H1 (cell line): ENCODE measurements around the gene SSX5.

Experiments
- BACH1 ChIP-seq: IDR thresholded peaks from 2 replicates; pipeline ENCODE4 v1.6.1; 2012; ENCODE audit warnings: low read length, improper control_type of control experiment
- CTCF ChIP-seq, 3 experiments: IDR thresholded peaks; 1 replicate in 2 of 3; 2 replicates in 1 of 3; pipeline versions ENCODE4 v1.5.1 to v1.6.1; 2011; ENCODE audit warnings: low read length in 3 of 3, mild to moderate bottlenecking in 3 of 3, inconsistent platforms in 2 of 3, low read depth in 1 of 3, moderate library complexity in 1 of 3; ENCODE audit not compliant: insufficient read depth in 1 of 3; ENCODE audit errors: control extremely low read depth in 1 of 3
- EZH2 ChIP-seq: fragments of 200-600 bp; sonication (generic); IDR thresholded peaks from 2 replicates; pipeline ENCODE4 v1.7.1; 2012; ENCODE audit warnings: low read depth, mild to moderate bottlenecking, moderate library complexity, low read length, inconsistent platforms; ENCODE audit not compliant: severe bottlenecking
- MAFK ChIP-seq: IDR thresholded peaks from 2 replicates; pipeline ENCODE4 v1.6.1; 2012; ENCODE audit warnings: low read depth, mild to moderate bottlenecking, improper control_type of control experiment, low read length
- SIN3A ChIP-seq, 2 experiments: IDR thresholded peaks in 1 of 2; conservative IDR thresholded peaks in 1 of 2; 2 replicates each; pipeline ENCODE4 v1.6.1; 2011 to 2012; ENCODE audit warnings: low read length in 2 of 2, improper control_type of control experiment in 1 of 2, low read depth in 1 of 2, mild to moderate bottlenecking in 1 of 2
- TCF12 ChIP-seq: IDR thresholded peaks from 2 replicates; pipeline ENCODE4 v1.6.1; 2011; ENCODE audit warnings: low read depth, mild to moderate bottlenecking, low read length
- ZNF274 ChIP-seq: IDR thresholded peaks from 2 replicates; pipeline ENCODE4 v1.7.0; 2012; ENCODE audit warnings: low read length, borderline replicate concordance; ENCODE audit errors: extremely low read depth

GRCh38 chrX:48156014-48156413 lies 40.6 kb downstream of the SSX5 start:
- TF ChIP-seq BACH1 (no peak), CTCF (IDR thresholded peaks at IDR 0.05; ENCODE audit: control extremely low read depth in 1 of 3, insufficient read depth in 1 of 3, low read depth in 1 of 3, low read length in 3 of 3) (no peak), ZNF274 (no peak), MAFK (no peak), TCF12 (no peak), EZH2 (no peak), SIN3A (conservative IDR thresholded peaks at IDR 0.05 in 1 of 2, IDR thresholded peaks at IDR 0.05 in 1 of 2; ENCODE audit: low read depth in 1 of 2, low read length in 2 of 2) (no peak)
